K562 (cell line): ENCODE measurements around the gene ASIC3. TPM values are rescaled to one million over a fixed set of nuclear protein-coding genes. Genes with fewer than 3 reads are reported as not detected.
A peak's percentile ranks its signal among the peaks of the same experiment; 100 is the strongest.

Experiments
- ARID2 ChIP-seq: fragments of 450-650 bp; IDR thresholded peaks from 2 replicates; pipeline ENCODE4 v1.6.1; 2017; ENCODE audit warnings: antibody characterized with exemption, mild to moderate bottlenecking
- BACH1 ChIP-seq: fragments of 200-800 bp; sonication (Bioruptor generic); IDR thresholded peaks from 2 replicates; pipeline ENCODE4 v1.6.1; 2016; ENCODE audit warnings: missing genetic modification characterization, missing compliant biosample characterization
- BRD4 ChIP-seq: fragments of 200-600 bp; sonication (generic); IDR thresholded peaks from 2 replicates; pipeline ENCODE4 v1.6.1; 2017; ENCODE audit warnings: inconsistent platforms
- CEBPG ChIP-seq, 3 experiments: fragments of 200-800 bp in 1 of 3; sonication (Bioruptor generic) in 1 of 3; sonication (generic) in 1 of 3; formaldehyde crosslinking in 1 of 3; IDR thresholded peaks in 2 of 3; conservative IDR thresholded peaks in 1 of 3; 2 replicates each; pipeline versions ENCODE4 v1.6.1 to v1.8.0; 2016 to 2022; ENCODE audit warnings: missing compliant biosample characterization in 2 of 3, missing genetic modification characterization in 2 of 3, mild to moderate bottlenecking in 1 of 3, missing genetic modification reagents in 1 of 3
- CREB1 ChIP-seq, 2 experiments: sonication (generic) in 1 of 2; formaldehyde crosslinking in 1 of 2; IDR thresholded peaks; 2 replicates each; pipeline versions ENCODE4 v1.6.1 to v1.8.0; 2012 to 2022; ENCODE audit warnings: inconsistent platforms in 1 of 2, mild to moderate bottlenecking in 1 of 2, missing genetic modification reagents in 1 of 2, moderate library complexity in 1 of 2
- DDX20 ChIP-seq: fragments of 450-650 bp; IDR thresholded peaks from 2 replicates; pipeline ENCODE4 v1.6.1; 2016; ENCODE audit warnings: missing genetic modification characterization, low read depth, mild to moderate bottlenecking, missing compliant biosample characterization, moderate library complexity
- HEY1 ChIP-seq: fragments of 250-450 bp; sonication (Bioruptor Pico); IDR thresholded peaks from 2 replicates; pipeline ENCODE4 v1.5.0; 2020; ENCODE audit warnings: mild to moderate bottlenecking, moderate library complexity, borderline replicate concordance
- HMG20A ChIP-seq: fragments of 450-650 bp; formaldehyde crosslinking; conservative IDR thresholded peaks from 2 replicates; pipeline ENCODE4 v1.4.0; 2020; ENCODE audit warnings: mild to moderate bottlenecking, mixed read lengths
- ILK ChIP-seq: fragments of 450-650 bp; IDR thresholded peaks from 2 replicates; pipeline ENCODE4 v1.6.1; 2016; ENCODE audit warnings: missing genetic modification characterization, low read depth, mild to moderate bottlenecking, missing compliant biosample characterization, moderate library complexity, borderline replicate concordance
- JUN ChIP-seq, 2 experiments: sonication (generic) in 1 of 2; formaldehyde crosslinking in 1 of 2; IDR thresholded peaks; 2 replicates each; pipeline versions ENCODE4 v1.6.1 to v1.8.0; 2012 to 2022; ENCODE audit warnings: borderline replicate concordance in 2 of 2, mild to moderate bottlenecking in 2 of 2, improper control_type of control experiment in 1 of 2, low read depth in 1 of 2, low read length in 1 of 2, missing genetic modification reagents in 1 of 2
- MBD2 ChIP-seq: sonication (generic); IDR thresholded peaks from 2 replicates; pipeline ENCODE4 v1.6.1; 2016; ENCODE audit warnings: low read depth, borderline replicate concordance
- PCBP1 ChIP-seq: fragments of 200-400 bp; formaldehyde crosslinking; IDR thresholded peaks from 2 replicates; pipeline ENCODE4 v1.6.1; 2018; ENCODE audit warnings: mild to moderate bottlenecking, low read depth, low read length; ENCODE audit not compliant: poor library complexity, severe bottlenecking
- POLR3G ChIP-seq: IDR thresholded peaks from 2 replicates; pipeline ENCODE4 v1.6.1; 2011; ENCODE audit not compliant: insufficient read length, insufficient replicate concordance; ENCODE audit errors: extremely low read depth
- RBM15 ChIP-seq: fragments of 200-400 bp; formaldehyde crosslinking; IDR thresholded peaks from 2 replicates; pipeline ENCODE4 v1.6.1; 2018; ENCODE audit warnings: mild to moderate bottlenecking, low read length, moderate library complexity; ENCODE audit not compliant: insufficient read depth
- SREBF1 ChIP-seq: fragments of 150-350 bp; IDR thresholded peaks from 2 replicates; pipeline ENCODE4 v1.6.1; 2014; ENCODE audit warnings: antibody characterized with exemption, low read depth, low read length, borderline replicate concordance
- TCF7L2 ChIP-seq: fragments of 150-350 bp; IDR thresholded peaks from 2 replicates; pipeline ENCODE4 v1.6.1; 2016; ENCODE audit warnings: low read depth, mild to moderate bottlenecking, low read length, moderate library complexity
- TRIM25 ChIP-seq: fragments of 450-650 bp; IDR thresholded peaks from 2 replicates; pipeline ENCODE4 v1.7.0; 2016; ENCODE audit warnings: borderline replicate concordance
- ZNF253 ChIP-seq: fragments of 250-450 bp; sonication (Bioruptor Pico); conservative IDR thresholded peaks from 2 replicates; pipeline ENCODE4 v1.6.1; 2021; ENCODE audit warnings: mild to moderate bottlenecking
- polyA plus RNA-seq, 8 experiments: library from polyadenylated mRNA; depleted of rRNA in 4 of 8; stranded (reverse) in 5 of 8; unstranded in 3 of 8; fragments of >200 nt; fragmentation: Nextera tagmentation in 2 of 8; fragmentation: Illumina TruSeq in 1 of 8; extraction: Ambion mirVana in 2 of 8; extraction: Trizol in 1 of 8; gene quantifications; 2 replicates each; pipeline versions ENCODE4 v1.2.1 to v1.2.3, GENCODE V29; 2011 to 2014; ENCODE audit warnings: inconsistent platforms in 1 of 8, missing spikeins in 1 of 8
- total RNA-seq, 7 experiments: library from RNA; depleted of rRNA in 6 of 7; stranded (reverse); fragments of >200 nt in 6 of 7; fragmentation: Illumina TruSeq in 2 of 7; extraction: Trizol in 2 of 7; gene quantifications; 2 replicates each; pipeline versions ENCODE4 v1.2.1 to v1.2.3, GENCODE V29; 2011 to 2021; ENCODE audit warnings: low replicate concordance in 1 of 7
- TF ChIP-seq, protein P1 (sequence below): sonication (generic); formaldehyde crosslinking; IDR thresholded peaks from 2 replicates; pipeline ENCODE4 v1.4.0; 2020; ENCODE audit warnings: mild to moderate bottlenecking, missing genetic modification reagents
- TF ChIP-seq, protein P2 (sequence below), 2 experiments: fragments of 250-450 bp in 1 of 2; fragments of 450-650 bp in 1 of 2; sonication (Bioruptor Pico) in 1 of 2; IDR thresholded peaks; 2 replicates each; pipeline versions ENCODE4 v1.6.1 to v1.8.0; 2016 to 2021; ENCODE audit warnings: mild to moderate bottlenecking in 2 of 2, moderate library complexity in 2 of 2, missing compliant biosample characterization in 1 of 2, missing genetic modification characterization in 1 of 2

The ASIC3 gene
- total and polyA plus RNA-seq, 9 of the 15 experiments (the other 6 are each of a cell fraction or from before 2014, with no cell fraction given) = 0.11 to 5.0 (median 0.87) TPM

- TF ChIP-seq JUN (IDR thresholded peaks at IDR 0.05; ENCODE audit: borderline replicate concordance, low read depth, low read length) (no peak), JUN (CRISPR knock-in tag; IDR thresholded peaks at IDR 0.05; ENCODE audit: borderline replicate concordance) (no peak), POLR3G (no peak), SREBF1 (no peak), TCF7L2 (no peak), CREB1 (IDR thresholded peaks at IDR 0.05) (peak; percentile 81), CREB1 (CRISPR knock-in tag; IDR thresholded peaks at IDR 0.05) (peak; percentile 69; the same call in 1 of the 2 replicates), TRIM25 (no peak), RBM15 (no peak), MBD2 (peak; percentile 26; the same call in 1 of the 2 replicates), PCBP1 (peak; percentile 27), BACH1 (tag) (no peak), HMG20A (no peak), ILK (tag) (no peak), HEY1 (CRISPR knock-in tag) (no peak), ZNF253 (no peak), DDX20 (tag) (no peak), BRD4 (no peak; the same call in 1 of the 2 replicates), ARID2 (no peak), CEBPG (CRISPR knock-in tag; IDR thresholded peaks at IDR 0.05) (no peak), CEBPG (tag; conservative IDR thresholded peaks at IDR 0.05 in 1 of 2, IDR thresholded peaks at IDR 0.05 in 1 of 2) (peak in 1 of 2 experiments; percentile 43; a peak in 2 of 4 replicates)
- TF ChIP-seq, protein P1, sequence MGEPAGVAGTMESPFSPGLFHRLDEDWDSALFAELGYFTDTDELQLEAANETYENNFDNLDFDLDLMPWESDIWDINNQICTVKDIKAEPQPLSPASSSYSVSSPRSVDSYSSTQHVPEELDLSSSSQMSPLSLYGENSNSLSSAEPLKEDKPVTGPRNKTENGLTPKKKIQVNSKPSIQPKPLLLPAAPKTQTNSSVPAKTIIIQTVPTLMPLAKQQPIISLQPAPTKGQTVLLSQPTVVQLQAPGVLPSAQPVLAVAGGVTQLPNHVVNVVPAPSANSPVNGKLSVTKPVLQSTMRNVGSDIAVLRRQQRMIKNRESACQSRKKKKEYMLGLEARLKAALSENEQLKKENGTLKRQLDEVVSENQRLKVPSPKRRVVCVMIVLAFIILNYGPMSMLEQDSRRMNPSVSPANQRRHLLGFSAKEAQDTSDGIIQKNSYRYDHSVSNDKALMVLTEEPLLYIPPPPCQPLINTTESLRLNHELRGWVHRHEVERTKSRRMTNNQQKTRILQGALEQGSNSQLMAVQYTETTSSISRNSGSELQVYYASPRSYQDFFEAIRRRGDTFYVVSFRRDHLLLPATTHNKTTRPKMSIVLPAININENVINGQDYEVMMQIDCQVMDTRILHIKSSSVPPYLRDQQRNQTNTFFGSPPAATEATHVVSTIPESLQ = no peak
- TF ChIP-seq, protein P2, sequence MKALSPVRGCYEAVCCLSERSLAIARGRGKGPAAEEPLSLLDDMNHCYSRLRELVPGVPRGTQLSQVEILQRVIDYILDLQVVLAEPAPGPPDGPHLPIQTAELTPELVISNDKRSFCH (CRISPR knock-in tag; IDR thresholded peaks at IDR 0.05) = no peak
- TF ChIP-seq, protein P2 (tag; IDR thresholded peaks at IDR 0.05) = peak; percentile 29; the same call in 1 of the 2 replicates
Measured at GRCh38 chr7:151083071-151083823, 34.9 kb downstream of the ASIC3 start, which contains the start of gene TMUB1 (continued).
